Ishikawa (cell line): ENCODE data around the gene NAV3.

ENCODE experiments used
- CREB1 ChIP-seq: IDR thresholded peaks from 2 replicates; pipeline ENCODE4 v1.6.1; 2012; ENCODE audit warnings: low read depth
- EGR1 ChIP-seq: IDR thresholded peaks from 2 replicates; pipeline ENCODE4 v1.6.1; 2012
- EP300 ChIP-seq: IDR thresholded peaks from 2 replicates; pipeline ENCODE4 v1.6.1; 2012; ENCODE audit warnings: borderline replicate concordance
- FOXM1 ChIP-seq: IDR thresholded peaks from 2 replicates; pipeline ENCODE4 v1.6.1; 2012; ENCODE audit warnings: low read depth, borderline replicate concordance
- MAX ChIP-seq: IDR thresholded peaks from 2 replicates; pipeline ENCODE4 v1.6.1; 2012
- NFIC ChIP-seq: IDR thresholded peaks from 2 replicates; pipeline ENCODE4 v1.6.1; 2012
- RAD21 ChIP-seq: IDR thresholded peaks from 2 replicates; pipeline ENCODE4 v1.6.1; 2012; ENCODE audit warnings: low read depth
- REST ChIP-seq: IDR thresholded peaks from 2 replicates; pipeline ENCODE4 v1.6.1; 2012; ENCODE audit warnings: low read depth, mild to moderate bottlenecking
- TAF1 ChIP-seq: IDR thresholded peaks from 2 replicates; pipeline ENCODE4 v1.6.1; 2012; ENCODE audit warnings: low read depth, mild to moderate bottlenecking
- TCF12 ChIP-seq: IDR thresholded peaks from 2 replicates; pipeline ENCODE4 v1.6.1; 2012; ENCODE audit warnings: low read depth
- TEAD4 ChIP-seq: IDR thresholded peaks from 2 replicates; pipeline ENCODE4 v1.6.1; 2012
- USF1 ChIP-seq: IDR thresholded peaks from 2 replicates; pipeline ENCODE4 v1.6.1; 2012
- YY1 ChIP-seq: IDR thresholded peaks from 2 replicates; pipeline ENCODE4 v1.6.1; 2012; ENCODE audit warnings: low read depth
- ZBTB7A ChIP-seq: IDR thresholded peaks from 2 replicates; pipeline ENCODE4 v1.6.1; 2012; ENCODE audit warnings: low read depth

Gene NAV3

GRCh38 chr12:77979597-77980250, 149.0 kb downstream of the NAV3 start:
- TF ChIP-seq NFIC: no peak
- no peak for TF ChIP-seq REST
- TF ChIP-seq ZBTB7A: no peak
- no peak for TF ChIP-seq MAX
- TF ChIP-seq CREB1: no peak
- TF ChIP-seq RAD21: no peak
- no peak for TF ChIP-seq EGR1
- no peak for TF ChIP-seq FOXM1
- no peak for TF ChIP-seq TEAD4
- no peak for TF ChIP-seq USF1
- no peak for TF ChIP-seq EP300

GRCh38 chr12:77980782-77981181, 150.1 kb downstream of the NAV3 start:
- no peak for TF ChIP-seq YY1
- TF ChIP-seq FOXM1: no peak
- TF ChIP-seq EGR1: no peak
- no peak for TF ChIP-seq REST

- no peak for TF ChIP-seq NFIC
- no peak for TF ChIP-seq RAD21
- no peak for TF ChIP-seq REST
Measured at GRCh38 chr12:77983859-77984258, 153.2 kb downstream of the NAV3 start.

GRCh38 chr12:77992760-77993159, 162.1 kb downstream of the NAV3 start:
- TF ChIP-seq EGR1: no peak
- no peak for TF ChIP-seq NFIC
- TF ChIP-seq FOXM1: no peak
- no peak for TF ChIP-seq TAF1
- TF ChIP-seq TCF12: no peak
- no peak for TF ChIP-seq REST

GRCh38 chr12:77993658-77994057, 163.0 kb downstream of the NAV3 start:
- TF ChIP-seq USF1 (no peak), MAX (no peak)
